Liver (tissue), 9 donors: ENCODE results near the gene AOPEP. TPM values are rescaled to one million over a fixed set of nuclear protein-coding genes. Genes with fewer than 3 reads are reported as not detected.

ENCODE experiments used
- DNase-seq: peaks from one replicate; pipeline ENCODE4 v3.0.0-alpha.2; 2017; ENCODE audit warnings: low spot score
- H3K27ac ChIP-seq, 2 donors: one replicate each; pipeline ENCODE4 v1.7.0; 2013; ENCODE audit warnings: inconsistent platforms in 2 of 2, low read length in 2 of 2, control low read depth in 1 of 2, low read depth in 1 of 2, mild to moderate bottlenecking in 1 of 2
- H3K27me3 ChIP-seq, 4 donors: one replicate each; pipeline versions ENCODE4 v1.6.1 to v1.7.0; 2013; ENCODE audit warnings: low read length in 3 of 4, inconsistent platforms in 1 of 4, mild to moderate bottlenecking in 1 of 4, moderate library complexity in 1 of 4; ENCODE audit not compliant: control insufficient read depth in 4 of 4, insufficient read depth in 4 of 4
- H3K36me3 ChIP-seq, 4 donors: one replicate each; pipeline versions ENCODE4 v1.6.1 to v1.7.0; 2013; ENCODE audit warnings: low read length in 3 of 4, mild to moderate bottlenecking in 3 of 4, low read depth in 1 of 4, moderate library complexity in 1 of 4; ENCODE audit not compliant: control insufficient read depth in 4 of 4, insufficient read depth in 3 of 4
- H3K4me1 ChIP-seq, 4 donors: one replicate each; pipeline versions ENCODE4 v1.6.1 to v1.7.0; 2013; ENCODE audit warnings: low read length in 3 of 4, mild to moderate bottlenecking in 3 of 4, moderate library complexity in 1 of 4; ENCODE audit not compliant: control insufficient read depth in 4 of 4, insufficient read depth in 4 of 4
- H3K4me3 ChIP-seq, 3 donors: one replicate each; pipeline versions ENCODE4 v1.6.1 to v1.7.0; 2013; ENCODE audit warnings: low read length in 3 of 3, control low read depth in 1 of 3, low read depth in 1 of 3, mild to moderate bottlenecking in 1 of 3
- H3K9ac ChIP-seq, 2 donors: one replicate each; pipeline ENCODE4 v1.7.0; 2013; ENCODE audit warnings: low read length in 2 of 2, mild to moderate bottlenecking in 2 of 2, moderate library complexity in 2 of 2, control low read depth in 1 of 2, low read depth in 1 of 2
- H3K9me3 ChIP-seq, 4 donors: one replicate each; pipeline versions ENCODE4 v1.6.1 to v1.7.0; 2013; ENCODE audit warnings: low read length in 3 of 4; ENCODE audit not compliant: control insufficient read depth in 4 of 4
- EGR1 ChIP-seq, 2 donors: IDR thresholded peaks; 2 replicates each; pipeline ENCODE4 v1.6.1; 2016 to 2018; ENCODE audit warnings: antibody characterized with exemption in 2 of 2, low read depth in 2 of 2
- FOXA1 ChIP-seq: IDR thresholded peaks from 2 replicates; pipeline ENCODE4 v1.6.1; 2016; ENCODE audit warnings: antibody characterized with exemption
- FOXA2 ChIP-seq: IDR thresholded peaks from 2 replicates; pipeline ENCODE4 v1.6.1; 2016; ENCODE audit warnings: antibody characterized with exemption
- GABPA ChIP-seq, 2 donors: IDR thresholded peaks in 1 of 2; conservative IDR thresholded peaks in 1 of 2; 2 replicates each; pipeline ENCODE4 v1.6.1; 2016; ENCODE audit warnings: antibody characterized with exemption in 2 of 2, mild to moderate bottlenecking in 1 of 2, moderate library complexity in 1 of 2
- HNF4A ChIP-seq, 2 donors: conservative IDR thresholded peaks; 2 replicates each; pipeline ENCODE4 v1.6.1; 2016; ENCODE audit warnings: antibody characterized with exemption in 2 of 2, mild to moderate bottlenecking in 2 of 2
- HNF4G ChIP-seq: IDR thresholded peaks from 2 replicates; pipeline ENCODE4 v1.6.1; 2016; ENCODE audit warnings: antibody characterized with exemption
- JUND ChIP-seq, 2 donors: IDR thresholded peaks; 2 replicates each; pipeline ENCODE4 v1.6.1; 2016; ENCODE audit warnings: antibody characterized with exemption in 2 of 2
- NR2F2 ChIP-seq: IDR thresholded peaks from 2 replicates; pipeline ENCODE4 v1.6.1; 2016; ENCODE audit warnings: antibody characterized with exemption
- RAD21 ChIP-seq, 2 donors: IDR thresholded peaks; 2 replicates each; pipeline ENCODE4 v1.6.1; 2016; ENCODE audit warnings: antibody characterized with exemption in 2 of 2, mild to moderate bottlenecking in 2 of 2
- RXRA ChIP-seq, 2 donors: IDR thresholded peaks; 2 replicates each; pipeline ENCODE4 v1.6.1; 2017 to 2018; ENCODE audit warnings: antibody characterized with exemption in 2 of 2, mild to moderate bottlenecking in 1 of 2
- SP1 ChIP-seq: IDR thresholded peaks from 2 replicates; pipeline ENCODE4 v1.6.1; 2018; ENCODE audit warnings: antibody characterized with exemption, mild to moderate bottlenecking
- TAF1 ChIP-seq: conservative IDR thresholded peaks from 2 replicates; pipeline ENCODE4 v1.6.1; 2016; ENCODE audit warnings: antibody characterized with exemption, mild to moderate bottlenecking
- YY1 ChIP-seq: IDR thresholded peaks from 2 replicates; pipeline ENCODE4 v1.6.1; 2016; ENCODE audit warnings: antibody characterized with exemption, mild to moderate bottlenecking
- WGBS: extraction: QIAGEN DNeasy Blood & Tissue Kit; methylation state at CpG from one replicate; pipeline ENCODE4 v1.1.7; 2013; 5-methylcytosine and 5-hydroxymethylcytosine counted together
- polyA plus RNA-seq, 2 donors: library from polyadenylated mRNA; stranded (reverse) in 1 of 2; unstranded in 1 of 2; fragments of 200-250 nt in 1 of 2; fragments of >200 nt in 1 of 2; fragmentation: Nextera tagmentation in 1 of 2; extraction: Ambion mirVana in 1 of 2; gene quantifications; one replicate each; pipeline versions ENCODE4 v1.2.1 to v1.2.3, GENCODE V29; 2013 to 2015
- total RNA-seq, 2 donors: library from RNA; depleted of rRNA; stranded (reverse); fragments of >200 nt; gene quantifications; one replicate each; pipeline ENCODE4 v1.2.3, GENCODE V29; 2014
- TF ChIP-seq, protein P1 (sequence below): IDR thresholded peaks from 2 replicates; pipeline ENCODE4 v1.6.1; 2016; ENCODE audit warnings: antibody characterized with exemption
- TF ChIP-seq, protein P2 (sequence below): IDR thresholded peaks from 2 replicates; pipeline ENCODE4 v1.6.1; 2016; ENCODE audit warnings: antibody characterized with exemption
- TF ChIP-seq, protein P3 (sequence below): fragments of 150-350 bp; IDR thresholded peaks from 2 replicates; pipeline ENCODE4 v1.5.1; 2017; ENCODE audit warnings: improper control_type of control experiment, low read depth, low read length; ENCODE audit not compliant: missing input control
- TF ChIP-seq, protein P4 (sequence below): IDR thresholded peaks from 2 replicates; pipeline ENCODE4 v1.6.1; 2016; ENCODE audit warnings: antibody characterized with exemption, mild to moderate bottlenecking
- TF ChIP-seq, protein P5 (sequence below): IDR thresholded peaks from 2 replicates; pipeline ENCODE4 v1.6.1; 2016; ENCODE audit warnings: antibody characterized with exemption
- donor health status: healthy.
- donor health status: healthy.
- donor health status: healthy.
- donor health status: healthy.
- donor health status: healthy.

Gene AOPEP
- total and polyA plus RNA-seq, 4 donors = 22.2 to 77.1 (median 34.8) TPM

DNA sequence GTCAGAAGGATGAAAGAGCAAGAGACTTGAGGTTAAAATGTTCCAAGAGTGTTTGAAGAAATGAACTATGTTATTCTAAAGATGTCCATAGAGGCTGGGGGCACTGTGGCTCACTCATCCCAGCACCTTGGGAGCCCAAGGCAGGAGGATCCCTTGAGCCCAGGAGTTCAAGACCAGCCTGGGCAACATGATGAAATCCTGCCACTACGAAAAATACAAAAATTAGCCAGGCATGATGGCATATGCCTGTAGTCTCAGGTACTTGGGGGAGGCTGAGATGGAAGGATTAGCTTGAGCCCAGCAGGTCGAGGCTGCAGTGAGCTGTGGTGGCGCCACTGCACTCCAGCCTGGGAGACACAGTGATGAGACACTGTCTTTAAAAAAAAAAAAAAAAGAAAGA, 2.7 kb downstream of the AOPEP start:
- TF ChIP-seq FOXA2 = no peak
- no peak for TF ChIP-seq HNF4A (conservative IDR thresholded peaks at IDR 0.05)
- H3K27me3 ChIP-seq = no peaks in the 10 kb centered on the region
- H3K36me3 ChIP-seq = no peaks in the 10 kb centered on the region
- no peak overlapping the region for H3K9ac ChIP-seq
- H3K27ac ChIP-seq = no peak overlapping the region
- no peaks in the 10 kb centered on the region for H3K9me3 ChIP-seq
- peaks cover 3 to 15% (median 7%) of the 10 kb centered on the region in 4 donors for H3K4me1 ChIP-seq
- WGBS = 98% methylated on average over 3 of the region's 3 CpGs
- H3K4me3 ChIP-seq = no peak overlapping the region
- no peak for DNase-seq

DNA sequence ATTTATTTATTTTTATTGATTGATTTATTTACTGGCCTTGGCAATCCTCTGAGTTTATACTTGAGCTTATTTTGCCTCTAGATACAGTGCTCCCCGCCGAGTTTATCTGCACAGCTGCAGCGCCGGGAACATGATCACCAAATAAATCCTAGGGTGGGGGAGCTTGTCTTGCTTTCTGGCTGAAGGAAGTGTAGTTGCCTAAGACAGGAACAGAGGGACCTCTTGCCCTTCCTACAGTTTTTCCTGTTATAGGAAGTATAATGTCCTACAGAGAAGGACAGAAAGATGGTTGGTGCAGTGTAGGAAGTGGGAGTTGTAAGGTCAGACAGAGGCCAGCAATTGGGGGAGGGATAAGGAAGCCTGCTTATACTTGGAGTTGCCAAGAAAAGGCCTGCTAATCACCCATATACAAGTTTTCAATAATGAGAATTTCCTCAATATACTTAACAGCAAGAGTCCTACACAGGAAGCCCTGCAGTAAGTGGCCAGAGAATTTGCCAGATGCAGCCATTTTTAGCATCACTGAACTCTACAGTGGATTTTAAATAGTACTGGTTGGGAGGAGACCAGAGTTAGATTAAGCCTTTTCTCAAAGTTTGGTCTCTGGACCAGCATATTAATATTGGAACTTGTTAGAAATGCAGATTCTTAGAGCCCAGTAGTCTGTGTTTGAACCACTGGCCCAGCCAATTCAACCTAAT, 7.7 kb downstream of the AOPEP start:
- Histone ChIP-seq H3K9me3 (no peaks in the 10 kb centered on the region), H3K4me1 (peaks cover 0 to 2% (median 0%) of the 10 kb centered on the region in 4 donors), H3K27me3 (no peaks in the 10 kb centered on the region), H3K27ac (no peak overlapping the region), H3K36me3 (no peaks in the 10 kb centered on the region), H3K4me3 (no peak overlapping the region), H3K9ac (no peak overlapping the region)
- WGBS = 61% methylated on average over 4 of the region's 4 CpGs
- TF ChIP-seq, protein P1, sequence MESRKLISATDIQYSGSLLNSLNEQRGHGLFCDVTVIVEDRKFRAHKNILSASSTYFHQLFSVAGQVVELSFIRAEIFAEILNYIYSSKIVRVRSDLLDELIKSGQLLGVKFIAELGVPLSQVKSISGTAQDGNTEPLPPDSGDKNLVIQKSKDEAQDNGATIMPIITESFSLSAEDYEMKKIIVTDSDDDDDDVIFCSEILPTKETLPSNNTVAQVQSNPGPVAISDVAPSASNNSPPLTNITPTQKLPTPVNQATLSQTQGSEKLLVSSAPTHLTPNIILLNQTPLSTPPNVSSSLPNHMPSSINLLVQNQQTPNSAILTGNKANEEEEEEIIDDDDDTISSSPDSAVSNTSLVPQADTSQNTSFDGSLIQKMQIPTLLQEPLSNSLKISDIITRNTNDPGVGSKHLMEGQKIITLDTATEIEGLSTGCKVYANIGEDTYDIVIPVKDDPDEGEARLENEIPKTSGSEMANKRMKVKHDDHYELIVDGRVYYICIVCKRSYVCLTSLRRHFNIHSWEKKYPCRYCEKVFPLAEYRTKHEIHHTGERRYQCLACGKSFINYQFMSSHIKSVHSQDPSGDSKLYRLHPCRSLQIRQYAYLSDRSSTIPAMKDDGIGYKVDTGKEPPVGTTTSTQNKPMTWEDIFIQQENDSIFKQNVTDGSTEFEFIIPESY = no peak
- TF ChIP-seq FOXA2 (no peak), GABPA (IDR thresholded peaks at IDR 0.05 in 1 of 2, conservative IDR thresholded peaks at IDR 0.05 in 1 of 2) (no peak), HNF4A (conservative IDR thresholded peaks at IDR 0.05) (no peak), SP1 (peak; percentile 33), RAD21 (IDR thresholded peaks at IDR 0.05) (peak in 1 of 2 donors; percentile 26), TAF1 (no peak), FOXA1 (no peak), HNF4G (no peak), JUND (IDR thresholded peaks at IDR 0.05) (no peak), YY1 (no peak), EGR1 (IDR thresholded peaks at IDR 0.05; ENCODE audit: low read depth in 2 of 2) (peak; percentile 15 to 81), NR2F2 (peak; percentile 97), RXRA (IDR thresholded peaks at IDR 0.05) (peak; percentile 56 to 59)
- TF ChIP-seq, protein P2, sequence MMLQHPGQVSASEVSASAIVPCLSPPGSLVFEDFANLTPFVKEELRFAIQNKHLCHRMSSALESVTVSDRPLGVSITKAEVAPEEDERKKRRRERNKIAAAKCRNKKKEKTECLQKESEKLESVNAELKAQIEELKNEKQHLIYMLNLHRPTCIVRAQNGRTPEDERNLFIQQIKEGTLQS = no peak
- TF ChIP-seq, protein P3, sequence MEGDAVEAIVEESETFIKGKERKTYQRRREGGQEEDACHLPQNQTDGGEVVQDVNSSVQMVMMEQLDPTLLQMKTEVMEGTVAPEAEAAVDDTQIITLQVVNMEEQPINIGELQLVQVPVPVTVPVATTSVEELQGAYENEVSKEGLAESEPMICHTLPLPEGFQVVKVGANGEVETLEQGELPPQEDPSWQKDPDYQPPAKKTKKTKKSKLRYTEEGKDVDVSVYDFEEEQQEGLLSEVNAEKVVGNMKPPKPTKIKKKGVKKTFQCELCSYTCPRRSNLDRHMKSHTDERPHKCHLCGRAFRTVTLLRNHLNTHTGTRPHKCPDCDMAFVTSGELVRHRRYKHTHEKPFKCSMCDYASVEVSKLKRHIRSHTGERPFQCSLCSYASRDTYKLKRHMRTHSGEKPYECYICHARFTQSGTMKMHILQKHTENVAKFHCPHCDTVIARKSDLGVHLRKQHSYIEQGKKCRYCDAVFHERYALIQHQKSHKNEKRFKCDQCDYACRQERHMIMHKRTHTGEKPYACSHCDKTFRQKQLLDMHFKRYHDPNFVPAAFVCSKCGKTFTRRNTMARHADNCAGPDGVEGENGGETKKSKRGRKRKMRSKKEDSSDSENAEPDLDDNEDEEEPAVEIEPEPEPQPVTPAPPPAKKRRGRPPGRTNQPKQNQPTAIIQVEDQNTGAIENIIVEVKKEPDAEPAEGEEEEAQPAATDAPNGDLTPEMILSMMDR = no peak
- TF ChIP-seq, protein P4, sequence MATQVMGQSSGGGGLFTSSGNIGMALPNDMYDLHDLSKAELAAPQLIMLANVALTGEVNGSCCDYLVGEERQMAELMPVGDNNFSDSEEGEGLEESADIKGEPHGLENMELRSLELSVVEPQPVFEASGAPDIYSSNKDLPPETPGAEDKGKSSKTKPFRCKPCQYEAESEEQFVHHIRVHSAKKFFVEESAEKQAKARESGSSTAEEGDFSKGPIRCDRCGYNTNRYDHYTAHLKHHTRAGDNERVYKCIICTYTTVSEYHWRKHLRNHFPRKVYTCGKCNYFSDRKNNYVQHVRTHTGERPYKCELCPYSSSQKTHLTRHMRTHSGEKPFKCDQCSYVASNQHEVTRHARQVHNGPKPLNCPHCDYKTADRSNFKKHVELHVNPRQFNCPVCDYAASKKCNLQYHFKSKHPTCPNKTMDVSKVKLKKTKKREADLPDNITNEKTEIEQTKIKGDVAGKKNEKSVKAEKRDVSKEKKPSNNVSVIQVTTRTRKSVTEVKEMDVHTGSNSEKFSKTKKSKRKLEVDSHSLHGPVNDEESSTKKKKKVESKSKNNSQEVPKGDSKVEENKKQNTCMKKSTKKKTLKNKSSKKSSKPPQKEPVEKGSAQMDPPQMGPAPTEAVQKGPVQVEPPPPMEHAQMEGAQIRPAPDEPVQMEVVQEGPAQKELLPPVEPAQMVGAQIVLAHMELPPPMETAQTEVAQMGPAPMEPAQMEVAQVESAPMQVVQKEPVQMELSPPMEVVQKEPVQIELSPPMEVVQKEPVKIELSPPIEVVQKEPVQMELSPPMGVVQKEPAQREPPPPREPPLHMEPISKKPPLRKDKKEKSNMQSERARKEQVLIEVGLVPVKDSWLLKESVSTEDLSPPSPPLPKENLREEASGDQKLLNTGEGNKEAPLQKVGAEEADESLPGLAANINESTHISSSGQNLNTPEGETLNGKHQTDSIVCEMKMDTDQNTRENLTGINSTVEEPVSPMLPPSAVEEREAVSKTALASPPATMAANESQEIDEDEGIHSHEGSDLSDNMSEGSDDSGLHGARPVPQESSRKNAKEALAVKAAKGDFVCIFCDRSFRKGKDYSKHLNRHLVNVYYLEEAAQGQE = no peak
- TF ChIP-seq, protein P5, sequence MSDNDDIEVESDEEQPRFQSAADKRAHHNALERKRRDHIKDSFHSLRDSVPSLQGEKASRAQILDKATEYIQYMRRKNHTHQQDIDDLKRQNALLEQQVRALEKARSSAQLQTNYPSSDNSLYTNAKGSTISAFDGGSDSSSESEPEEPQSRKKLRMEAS = peak; percentile 89
- DNase-seq = no peak
